Trophoblast cell (in vitro differentiated cells and primary cell): Measurements from ENCODE around the gene MZF1.

ENCODE experiments used
- DNase-seq, 2 donors: peaks; one replicate each; pipeline ENCODE4 v3.0.0-alpha.2; 2016
- H2AFZ ChIP-seq: 2 replicates; pipeline ENCODE4 v1.6.1; 2013; ENCODE audit warnings: low read length, moderate library complexity, mild to moderate bottlenecking; ENCODE audit not compliant: insufficient read depth, poor library complexity
- H2AK5ac ChIP-seq: 2 replicates; pipeline ENCODE4 v1.6.1; 2013; ENCODE audit warnings: mild to moderate bottlenecking, low read length
- H2BK120ac ChIP-seq: 2 replicates; pipeline ENCODE4 v1.6.1; 2013; ENCODE audit warnings: low read length, mild to moderate bottlenecking, moderate library complexity; ENCODE audit not compliant: insufficient read depth, poor library complexity
- H2BK12ac ChIP-seq: 2 replicates; pipeline ENCODE4 v1.6.1; 2013; ENCODE audit warnings: mild to moderate bottlenecking, low read length, moderate library complexity
- H2BK5ac ChIP-seq: 2 replicates; pipeline ENCODE4 v1.6.1; 2013; ENCODE audit warnings: low read length, low read depth, moderate library complexity, mild to moderate bottlenecking; ENCODE audit not compliant: poor library complexity
- H3K14ac ChIP-seq: 2 replicates; pipeline ENCODE4 v1.6.1; 2013; ENCODE audit warnings: mild to moderate bottlenecking, low read length
- H3K18ac ChIP-seq: 2 replicates; pipeline ENCODE4 v1.6.1; 2013; ENCODE audit warnings: mild to moderate bottlenecking, low read length
- H3K23ac ChIP-seq: 2 replicates; pipeline ENCODE4 v1.6.1; 2013; ENCODE audit warnings: low read length
- H3K27ac ChIP-seq: 2 replicates; pipeline ENCODE4 v1.5.1; 2013; ENCODE audit warnings: low read depth, mild to moderate bottlenecking, inconsistent platforms, low read length, moderate library complexity
- H3K27me3 ChIP-seq: 2 replicates; pipeline ENCODE4 v1.6.1; 2013; ENCODE audit warnings: inconsistent platforms, mild to moderate bottlenecking, low read length, moderate library complexity; ENCODE audit not compliant: insufficient read depth
- H3K36me3 ChIP-seq, 2 experiments: 1 replicate in 1 of 2; 2 replicates in 1 of 2; pipeline ENCODE4 v1.6.1; 2013; ENCODE audit warnings: low read length in 2 of 2, mild to moderate bottlenecking in 2 of 2, moderate library complexity in 1 of 2; ENCODE audit not compliant: insufficient read depth in 2 of 2, control insufficient read depth in 1 of 2
- H3K4ac ChIP-seq: 2 replicates; pipeline ENCODE4 v1.6.1; 2013; ENCODE audit warnings: low read depth, mild to moderate bottlenecking, low read length, moderate library complexity
- H3K4me1 ChIP-seq, 2 experiments: 1 replicate in 1 of 2; 2 replicates in 1 of 2; pipeline ENCODE4 v1.6.1; 2013; ENCODE audit warnings: low read length in 2 of 2, mild to moderate bottlenecking in 2 of 2, moderate library complexity in 1 of 2; ENCODE audit not compliant: insufficient read depth in 2 of 2, control insufficient read depth in 1 of 2
- H3K4me2 ChIP-seq: 2 replicates; pipeline ENCODE4 v1.6.1; 2013; ENCODE audit warnings: inconsistent platforms, mild to moderate bottlenecking, low read length, moderate library complexity
- H3K4me3 ChIP-seq: 2 replicates; pipeline ENCODE4 v1.5.1; 2013; ENCODE audit warnings: mild to moderate bottlenecking, low read depth, low read length, inconsistent platforms
- H3K79me1 ChIP-seq: one replicate; pipeline ENCODE4 v1.6.1; 2013; ENCODE audit warnings: low read length
- H3K79me2 ChIP-seq: 2 replicates; pipeline ENCODE4 v1.6.1; 2013; ENCODE audit warnings: low read length, mild to moderate bottlenecking; ENCODE audit not compliant: control insufficient read depth, insufficient read depth, poor library complexity
- H3K9ac ChIP-seq: 2 replicates; pipeline ENCODE4 v1.6.1; 2013; ENCODE audit warnings: mild to moderate bottlenecking, low read length
- H3K9me3 ChIP-seq: 2 replicates; pipeline ENCODE4 v1.6.1; 2013; ENCODE audit warnings: low read depth, mild to moderate bottlenecking, control low read depth, inconsistent platforms, low read length; ENCODE audit not compliant: insufficient read depth
- H4K12ac ChIP-seq: 2 replicates; pipeline ENCODE4 v1.6.1; 2013; ENCODE audit warnings: low read depth, mild to moderate bottlenecking, low read length, moderate library complexity
- H4K8ac ChIP-seq: 2 replicates; pipeline ENCODE4 v1.6.1; 2013; ENCODE audit warnings: low read depth, mild to moderate bottlenecking, low read length, moderate library complexity
- H4K91ac ChIP-seq: one replicate; pipeline ENCODE4 v1.6.1; 2013; ENCODE audit warnings: low read depth, mild to moderate bottlenecking, low read length, moderate library complexity
- WGBS: extraction: QIAGEN DNeasy Blood & Tissue Kit; methylation state at CpG from one replicate; pipeline ENCODE4 v1.1.7; 2013; ENCODE audit warnings: missing lambda C conversion rate; ENCODE audit not compliant: insufficient read length, insufficient coverage; ENCODE audit errors: extremely low coverage; 5-methylcytosine and 5-hydroxymethylcytosine counted together

The MZF1 gene

GRCh38 chr19:58569943-58570670 is 3.0 kb downstream of the MZF1 start:
- no peak overlapping the region for H4K12ac ChIP-seq

GRCh38 chr19:58569191-58569942 is 3.8 kb downstream of the MZF1 start:
- peaks cover 6% of the 10 kb centered on the region for H3K79me1 ChIP-seq
- no peak overlapping the region for H4K12ac ChIP-seq
- no peak overlapping the region for H3K9ac ChIP-seq
- H3K18ac ChIP-seq: no peak overlapping the region
- no peak overlapping the region for H2BK12ac ChIP-seq
- no peak overlapping the region for H2BK120ac ChIP-seq
- H2AFZ ChIP-seq: no peak overlapping the region
- H2BK5ac ChIP-seq: no peak overlapping the region
- no peak overlapping the region for H4K8ac ChIP-seq
- no peak overlapping the region for H3K14ac ChIP-seq
- no peak overlapping the region for H3K4me3 ChIP-seq
- peaks cover 24 to 40% of the 10 kb centered on the region in 2 experiments for H3K36me3 ChIP-seq
- peaks cover 2% of the 10 kb centered on the region for H3K9me3 ChIP-seq
- H3K4me2 ChIP-seq: no peak overlapping the region
- H3K27me3 ChIP-seq: no peaks in the 10 kb centered on the region
- H3K4ac ChIP-seq: no peak overlapping the region
- peaks cover 2% of the 10 kb centered on the region for H3K79me2 ChIP-seq
- no CpG with 5 or more reads among the region's 6 CpGs for WGBS
- H4K91ac ChIP-seq: no peak overlapping the region
- H3K4me1 ChIP-seq: peaks cover 7% of the 10 kb centered on the region in 2 experiments
- no peak for DNase-seq
- no peak overlapping the region for H3K27ac ChIP-seq
- H2AK5ac ChIP-seq: no peak overlapping the region
- H3K23ac ChIP-seq: no peak overlapping the region

More at GRCh38 chr19:58569943-58570670, 3.0 kb downstream of the MZF1 start:
- Histone ChIP-seq H2BK120ac (no peak overlapping the region), H3K27me3 (no peaks in the 10 kb centered on the region), H4K8ac (no peak overlapping the region), H2BK12ac (no peak overlapping the region), H3K27ac (no peak overlapping the region), H2BK5ac (no peak overlapping the region), H3K4me1 (peaks cover 7 to 10% of the 10 kb centered on the region in 2 experiments), H4K91ac (no peak overlapping the region), H2AK5ac (no peak overlapping the region), H3K9ac (no peak overlapping the region), H3K9me3 (peaks cover 2% of the 10 kb centered on the region), H3K14ac (no peak overlapping the region), H2AFZ (no peak overlapping the region), H3K36me3 (peaks cover 24 to 40% of the 10 kb centered on the region in 2 experiments), H3K79me2 (peaks cover 2% of the 10 kb centered on the region), H3K23ac (no peak overlapping the region), H3K4me3 (no peak overlapping the region), H3K79me1 (peaks cover 7% of the 10 kb centered on the region), H3K18ac (no peak overlapping the region), H3K4me2 (no peak overlapping the region), H3K4ac (no peak overlapping the region)
- WGBS: no CpG with 5 or more reads among the region's 8 CpGs
- no peak for DNase-seq

GRCh38 chr19:58568453-58569130 is 4.5 kb downstream of the MZF1 start:
- no peaks in the 10 kb centered on the region for H3K27me3 ChIP-seq
- WGBS: no CpG with 5 or more reads among the region's 4 CpGs
- H2BK5ac ChIP-seq: no peak overlapping the region

GRCh38 chr19:58566989-58567388 is 6.1 kb downstream of the MZF1 start:
- no peak for DNase-seq
- H3K4me3 ChIP-seq: no peak overlapping the region
- no peak overlapping the region for H3K9ac ChIP-seq
- no peak overlapping the region for H3K4me2 ChIP-seq
- H3K18ac ChIP-seq: no peak overlapping the region
- H3K4ac ChIP-seq: no peak overlapping the region
- no peaks in the 10 kb centered on the region for H3K79me1 ChIP-seq
- no peak overlapping the region for H4K8ac ChIP-seq
- no peaks in the 10 kb centered on the region for H3K79me2 ChIP-seq
- peaks cover 14% of the 10 kb centered on the region for H3K9me3 ChIP-seq
- H3K14ac ChIP-seq: no peak overlapping the region
- H3K27me3 ChIP-seq: peaks cover 15% of the 10 kb centered on the region
- no peak overlapping the region for H3K27ac ChIP-seq
- H2BK120ac ChIP-seq: no peak overlapping the region
- no peak overlapping the region for H2BK5ac ChIP-seq
- no peak overlapping the region for H2AFZ ChIP-seq
- no peak overlapping the region for H4K91ac ChIP-seq
- peaks cover 8 to 16% of the 10 kb centered on the region in 2 experiments for H3K4me1 ChIP-seq
- WGBS: no CpG with 5 or more reads among the region's 5 CpGs
- H2BK12ac ChIP-seq: no peak overlapping the region
- no peak overlapping the region for H4K12ac ChIP-seq
- H3K23ac ChIP-seq: no peak overlapping the region
- peaks cover 24 to 42% of the 10 kb centered on the region in 2 experiments for H3K36me3 ChIP-seq
- no peak overlapping the region for H2AK5ac ChIP-seq

More at GRCh38 chr19:58568453-58569130, 4.5 kb downstream of the MZF1 start:
- H3K9me3 ChIP-seq: peaks cover 2% of the 10 kb centered on the region
- peaks cover 24 to 40% of the 10 kb centered on the region in 2 experiments for H3K36me3 ChIP-seq
- peaks cover 6% of the 10 kb centered on the region for H3K79me1 ChIP-seq
- H3K4me2 ChIP-seq: no peak overlapping the region
- H4K12ac ChIP-seq: no peak overlapping the region
- H3K79me2 ChIP-seq: peaks cover 2% of the 10 kb centered on the region
- H3K18ac ChIP-seq: no peak overlapping the region
- no peak overlapping the region for H2BK120ac ChIP-seq
- H3K4me1 ChIP-seq: peaks cover 7% of the 10 kb centered on the region in 2 experiments
- H4K91ac ChIP-seq: no peak overlapping the region
- H2BK12ac ChIP-seq: no peak overlapping the region
- H3K4ac ChIP-seq: no peak overlapping the region
- no peak overlapping the region for H3K27ac ChIP-seq
- no peak overlapping the region for H3K23ac ChIP-seq
- no peak overlapping the region for H3K14ac ChIP-seq
- H4K8ac ChIP-seq: no peak overlapping the region
- H3K4me3 ChIP-seq: no peak overlapping the region
- no peak overlapping the region for H2AK5ac ChIP-seq
- no peak overlapping the region for H3K9ac ChIP-seq
- no peak for DNase-seq
- no peak overlapping the region for H2AFZ ChIP-seq
